DMS 273 treated with DMSO at 0.1 percent for 48 hours (cell line): Measurements from ENCODE around the gene ERLEC1.
"Not testable (repeated sequence)": the region's sequence is repeated elsewhere in the genome, so short reads cannot be mapped to it uniquely, and the experiment has no call there.

Experiments used
- DNase-seq: peaks from one replicate; lab custom pipeline; 2025; lab: John Stamatoyannopoulos, UW

The ERLEC1 gene, protein sequence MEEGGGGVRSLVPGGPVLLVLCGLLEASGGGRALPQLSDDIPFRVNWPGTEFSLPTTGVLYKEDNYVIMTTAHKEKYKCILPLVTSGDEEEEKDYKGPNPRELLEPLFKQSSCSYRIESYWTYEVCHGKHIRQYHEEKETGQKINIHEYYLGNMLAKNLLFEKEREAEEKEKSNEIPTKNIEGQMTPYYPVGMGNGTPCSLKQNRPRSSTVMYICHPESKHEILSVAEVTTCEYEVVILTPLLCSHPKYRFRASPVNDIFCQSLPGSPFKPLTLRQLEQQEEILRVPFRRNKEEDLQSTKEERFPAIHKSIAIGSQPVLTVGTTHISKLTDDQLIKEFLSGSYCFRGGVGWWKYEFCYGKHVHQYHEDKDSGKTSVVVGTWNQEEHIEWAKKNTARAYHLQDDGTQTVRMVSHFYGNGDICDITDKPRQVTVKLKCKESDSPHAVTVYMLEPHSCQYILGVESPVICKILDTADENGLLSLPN

DNA sequence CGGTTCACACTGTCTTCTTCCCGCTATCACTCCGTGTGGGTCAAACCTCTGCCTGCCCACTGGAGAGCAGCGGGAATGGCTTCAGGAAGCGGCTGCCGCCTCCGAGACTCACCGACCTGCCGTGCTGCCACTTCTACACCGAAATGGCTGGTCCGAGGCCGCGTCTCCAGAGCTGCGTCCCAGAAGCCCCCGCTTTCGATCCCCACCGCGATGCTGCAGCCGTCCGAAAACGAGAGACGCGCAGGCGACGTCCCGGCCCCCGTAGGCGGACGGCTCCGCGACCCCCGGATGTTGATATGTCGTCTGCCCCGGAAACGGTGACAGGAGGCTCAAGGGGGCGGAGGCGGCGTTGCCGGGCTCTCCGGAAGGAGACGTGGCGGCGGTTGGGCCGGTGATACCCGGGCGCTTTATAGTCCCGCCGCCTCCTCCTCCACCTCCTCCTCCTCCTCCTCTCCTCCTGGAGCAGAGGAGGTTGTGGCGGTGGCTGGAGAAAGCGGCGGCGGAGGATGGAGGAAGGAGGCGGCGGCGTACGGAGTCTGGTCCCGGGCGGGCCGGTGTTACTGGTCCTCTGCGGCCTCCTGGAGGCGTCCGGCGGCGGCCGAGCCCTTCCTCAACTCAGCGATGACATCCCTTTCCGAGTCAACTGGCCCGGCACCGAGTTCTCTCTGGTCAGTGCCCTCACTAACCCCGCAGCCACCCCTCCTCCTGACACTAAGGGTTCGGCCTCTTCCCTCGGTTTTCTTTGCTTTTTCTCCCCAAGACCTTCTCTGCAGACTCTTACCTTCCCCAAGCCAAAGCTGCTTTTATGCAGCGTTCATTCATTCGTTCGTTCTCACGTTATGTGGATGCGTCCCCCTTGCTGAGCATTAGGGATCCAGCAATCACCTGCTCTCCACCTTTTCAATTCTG is at the start of gene ERLEC1, which contains the start of gene ASB3:
TSS of gene ERLEC1 (plus strand) at position 340 of the 909 bp plus-strand sequence. CDS start at position 507, 167 bp downstream.
TSS of gene ASB3 (minus strand) at position 249 of the 909 bp plus-strand sequence. CDS start 21,381 bp downstream, outside the sequence.
- DNase-seq = peak; percentile 77

DNA sequence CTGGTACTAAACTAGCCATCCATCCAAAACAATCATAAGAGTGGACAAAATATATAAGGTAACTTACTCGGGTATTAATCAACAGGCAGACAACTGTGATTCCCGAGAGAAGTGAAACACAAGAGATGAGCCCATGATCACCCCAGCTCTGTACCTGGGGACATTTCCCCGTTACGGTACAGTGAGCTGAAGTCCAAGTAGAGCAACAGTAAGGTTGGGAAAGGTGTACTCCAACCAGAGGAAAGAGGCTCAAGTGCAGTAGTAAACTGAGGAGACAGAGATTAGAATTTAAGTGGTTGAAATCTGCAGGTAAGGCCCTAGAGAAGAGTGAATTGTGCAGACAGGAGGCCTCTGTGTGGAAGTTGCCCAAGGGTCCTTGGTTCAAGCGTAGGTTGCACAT is 49.8 kb upstream of the ERLEC1 start:
- DNase-seq = no peak

DNA sequence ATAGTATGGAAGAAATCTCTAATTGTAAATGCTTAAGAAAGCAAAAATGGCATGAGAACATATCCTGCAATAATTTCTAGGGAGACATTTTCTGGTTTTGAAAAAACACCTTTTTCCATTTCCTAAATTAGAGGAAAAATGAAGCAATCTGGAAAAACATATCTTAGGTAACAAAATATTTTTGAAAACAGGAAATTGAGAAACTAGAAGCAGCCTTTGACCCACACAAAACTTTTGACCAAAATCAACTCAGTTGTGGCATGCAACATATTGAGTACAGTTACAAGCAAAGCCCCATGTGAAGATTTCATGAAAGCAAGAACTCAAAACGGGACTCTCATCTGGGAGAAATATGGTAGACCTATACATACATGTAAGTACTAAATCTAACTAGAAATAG is 47.8 kb upstream of the ERLEC1 start:
- DNase-seq = no peak

DNA sequence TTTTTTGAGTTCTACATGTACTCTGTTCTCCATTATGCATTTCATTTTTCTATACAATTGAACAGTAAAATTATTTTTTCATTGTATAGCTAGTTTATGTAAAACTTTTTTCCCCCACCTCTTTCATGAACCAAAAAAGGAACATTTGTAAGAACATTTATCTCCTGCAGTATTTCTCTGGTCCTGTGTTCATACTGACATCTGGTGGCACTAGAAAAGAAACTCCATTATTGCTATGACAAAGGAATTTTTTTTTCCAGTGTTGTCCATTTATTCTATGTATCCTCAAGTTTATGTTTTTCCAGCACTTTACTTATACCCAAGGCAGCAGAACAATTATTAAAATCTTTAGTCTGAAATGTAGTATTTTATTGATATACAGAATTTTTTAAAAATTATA is 46.7 kb upstream of the ERLEC1 start:
- DNase-seq = peak; percentile 14

DNA sequence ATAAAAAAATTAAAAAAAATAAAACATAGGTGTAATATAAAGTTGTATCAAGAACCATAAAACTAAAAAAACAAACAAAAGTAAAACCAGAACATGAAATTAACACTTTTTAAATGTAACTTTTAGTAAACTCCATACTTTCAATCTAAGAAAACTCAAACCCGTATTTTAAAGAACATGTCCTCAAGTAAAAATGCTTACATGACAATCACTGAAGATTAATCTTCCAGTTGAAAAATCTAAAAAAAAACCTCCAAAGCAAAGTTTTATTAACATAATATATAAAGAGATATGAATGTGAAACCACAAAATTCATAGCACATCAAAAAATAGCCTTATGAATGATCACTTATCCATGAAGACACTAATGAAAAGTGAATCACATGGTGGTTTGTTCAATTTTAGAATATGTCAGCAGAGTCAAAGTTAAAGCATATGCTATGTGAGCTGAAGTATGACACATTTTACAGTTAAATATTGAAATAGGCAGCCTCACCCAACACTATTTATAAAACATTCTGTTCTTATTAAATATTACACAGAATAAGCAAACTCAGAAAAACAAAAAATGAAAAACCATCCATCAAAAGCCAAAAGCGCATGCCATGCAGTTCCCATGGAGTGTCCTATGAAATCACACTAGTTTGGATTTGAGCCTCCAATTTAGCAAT is 42.3 kb upstream of the ERLEC1 start:
- DNase-seq = no peak

DNA sequence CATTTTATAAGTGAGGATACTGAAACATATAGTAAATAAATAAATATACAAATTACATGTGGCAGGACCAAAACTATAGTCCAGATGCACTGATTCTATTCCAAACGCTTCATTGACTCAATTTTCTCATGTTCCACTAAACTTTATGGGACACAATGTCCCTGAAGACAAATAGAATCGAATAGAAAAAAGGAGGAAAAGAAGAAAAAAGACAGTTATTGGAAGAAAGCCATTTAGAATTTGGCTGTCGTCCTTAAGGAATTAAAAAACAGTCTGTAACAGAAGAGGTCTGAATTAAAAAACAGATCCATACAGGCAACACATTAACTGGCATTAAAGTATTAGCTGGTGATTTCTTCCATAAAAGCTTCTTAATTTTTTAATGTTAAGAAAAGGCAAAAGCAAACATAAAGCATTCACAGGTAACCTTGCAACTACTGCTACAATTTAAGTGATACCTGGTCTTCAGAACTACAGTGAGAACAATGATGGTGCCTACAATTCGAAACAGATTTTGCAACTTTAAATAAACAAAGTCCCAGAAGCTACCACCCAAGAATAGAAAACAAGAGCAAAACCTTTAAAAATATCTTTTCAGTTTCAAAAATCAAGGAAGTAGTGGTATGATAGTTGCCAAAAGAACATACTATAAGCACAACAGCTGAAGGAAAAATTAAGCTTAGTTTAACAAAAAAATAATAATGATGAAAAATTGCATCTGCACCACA is 36.6 kb upstream of the ERLEC1 start:
- DNase-seq = no peak

DNA sequence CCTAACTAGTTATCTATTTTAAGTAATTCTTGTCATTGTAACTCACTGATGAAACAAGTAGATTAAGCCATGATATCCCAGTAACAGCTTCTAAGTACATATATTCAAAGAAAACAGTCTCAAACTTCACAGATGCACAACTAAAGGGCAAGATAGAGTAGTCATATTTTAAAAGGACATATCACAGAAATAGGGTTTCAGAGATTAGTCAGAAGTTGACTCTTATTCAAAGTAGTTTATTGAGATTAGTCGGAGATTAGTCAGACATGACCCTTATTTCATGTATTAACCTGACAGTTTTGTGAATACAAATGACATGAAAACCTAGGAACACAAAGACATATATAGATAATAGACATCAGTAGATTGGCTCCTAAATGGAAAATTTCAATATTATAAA is 35.1 kb upstream of the ERLEC1 start:
- DNase-seq = no peak

DNA sequence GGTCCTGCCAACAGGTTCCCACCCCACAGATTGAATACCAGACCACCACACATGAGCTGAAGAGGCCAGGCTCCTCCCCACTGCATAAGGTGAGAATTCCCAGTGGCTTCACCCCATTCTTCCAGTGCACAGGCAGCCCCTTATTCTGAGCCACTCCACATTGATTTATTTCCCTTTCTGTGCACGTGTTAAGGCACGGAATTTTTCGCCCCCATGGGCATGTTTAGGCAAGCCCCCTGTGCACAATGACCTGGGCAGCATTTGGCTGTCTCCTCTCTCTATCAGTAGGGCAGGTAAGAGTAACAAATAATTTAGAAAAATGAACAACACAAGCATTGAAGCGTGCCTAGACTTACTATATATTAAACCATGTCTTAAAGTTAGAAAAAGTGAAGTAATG is 34.5 kb upstream of the ERLEC1 start:
- no peak for DNase-seq

DNA sequence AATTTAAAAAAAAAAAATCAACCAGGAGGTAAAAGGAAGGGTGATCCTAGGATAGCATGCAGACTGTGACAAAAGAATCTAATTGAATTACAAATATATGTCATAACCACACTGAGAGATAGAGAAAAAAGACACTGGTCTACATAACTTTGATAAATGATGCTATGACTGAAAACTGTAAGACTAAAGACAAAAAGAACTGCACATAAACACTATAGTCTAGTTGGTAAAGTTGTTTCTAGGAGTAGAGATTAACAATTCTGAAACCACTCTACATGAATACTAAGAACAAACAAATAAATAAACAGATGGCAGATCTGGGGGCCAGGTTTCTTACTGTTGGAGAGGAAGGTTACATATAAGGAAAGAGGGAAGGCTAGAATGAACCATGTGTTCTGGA is 33.8 kb upstream of the ERLEC1 start:
- no peak for DNase-seq

DNA sequence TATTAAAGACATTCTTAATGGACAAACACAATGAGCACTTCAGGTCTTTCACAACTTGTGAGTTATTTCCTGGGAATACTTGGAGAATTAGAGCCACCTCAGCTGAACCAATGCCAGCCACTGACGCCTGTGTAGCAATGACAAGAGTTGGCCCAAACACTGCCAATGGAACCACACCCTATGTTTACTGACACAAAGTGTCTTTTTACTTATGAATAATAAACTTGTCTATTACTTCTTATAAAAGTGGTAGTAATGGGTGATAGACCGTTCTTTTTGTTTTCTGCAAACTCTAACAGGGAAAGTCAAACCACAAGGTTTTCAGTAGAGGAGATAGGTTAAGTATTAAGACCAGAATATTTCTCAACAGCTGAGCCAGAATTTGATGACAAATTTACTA is 31.7 kb upstream of the ERLEC1 start:
- DNase-seq = no peak

DNA sequence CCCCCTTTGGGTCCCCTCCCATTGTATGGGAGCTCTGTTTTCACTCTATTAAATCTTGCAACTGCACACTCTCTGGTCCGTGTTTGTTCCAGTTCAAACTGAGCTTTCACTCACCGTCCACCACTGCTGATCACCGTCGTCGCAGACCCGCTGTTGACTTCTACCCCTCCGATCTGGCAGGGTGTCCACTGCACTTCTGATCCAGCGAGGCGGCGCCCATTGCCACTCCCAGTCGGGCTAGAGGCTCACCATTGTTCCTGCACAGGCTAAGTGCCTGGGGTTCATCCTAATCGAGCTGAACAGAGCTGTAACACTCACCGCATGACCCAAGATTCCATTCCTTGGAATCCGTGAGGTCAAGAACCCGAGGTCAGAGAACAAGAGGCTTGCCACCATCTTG is 30.2 kb upstream of the ERLEC1 start:
- DNase-seq = no peak

DNA sequence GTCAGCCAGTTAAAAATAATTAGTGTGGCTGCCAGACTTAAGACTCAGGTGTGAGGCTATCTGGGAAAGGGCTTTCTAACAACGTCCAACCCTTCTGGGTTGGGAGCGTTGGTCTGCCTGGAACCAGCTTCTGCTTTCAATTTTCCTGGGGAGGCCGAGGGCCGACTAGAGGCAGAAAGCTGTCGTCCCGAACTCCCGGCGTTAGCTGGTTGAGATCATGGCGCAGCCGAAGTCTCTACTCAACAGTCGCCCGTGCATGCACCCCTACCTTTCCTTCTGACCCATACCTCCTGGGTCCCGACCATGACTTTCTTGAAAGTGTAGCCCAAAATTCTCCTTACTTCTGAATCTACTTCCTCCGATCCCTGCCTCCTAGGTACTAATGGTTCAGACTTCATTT is 29.6 kb upstream of the ERLEC1 start:
- DNase-seq = not testable (repeated sequence)

DNA sequence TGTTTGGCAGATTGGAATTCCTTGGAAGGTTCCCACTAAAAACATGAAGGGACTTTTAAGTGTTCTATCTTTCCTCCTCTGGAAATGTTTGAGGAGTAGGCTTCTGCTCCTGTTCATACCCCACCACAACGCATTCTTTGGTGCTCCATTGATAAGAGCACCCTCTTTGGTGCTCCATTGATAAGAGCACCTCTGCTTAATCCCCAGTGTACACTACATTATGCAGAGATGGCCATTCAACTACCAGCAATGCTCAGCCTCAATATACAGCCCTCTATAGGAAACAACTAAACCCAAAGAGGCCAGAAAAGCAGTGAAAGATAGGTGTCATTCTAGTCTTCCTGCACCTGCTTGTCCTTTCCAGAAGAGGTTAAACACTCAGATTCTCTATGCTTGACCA is 21.1 kb upstream of the ERLEC1 start:
- DNase-seq = no peak

DNA sequence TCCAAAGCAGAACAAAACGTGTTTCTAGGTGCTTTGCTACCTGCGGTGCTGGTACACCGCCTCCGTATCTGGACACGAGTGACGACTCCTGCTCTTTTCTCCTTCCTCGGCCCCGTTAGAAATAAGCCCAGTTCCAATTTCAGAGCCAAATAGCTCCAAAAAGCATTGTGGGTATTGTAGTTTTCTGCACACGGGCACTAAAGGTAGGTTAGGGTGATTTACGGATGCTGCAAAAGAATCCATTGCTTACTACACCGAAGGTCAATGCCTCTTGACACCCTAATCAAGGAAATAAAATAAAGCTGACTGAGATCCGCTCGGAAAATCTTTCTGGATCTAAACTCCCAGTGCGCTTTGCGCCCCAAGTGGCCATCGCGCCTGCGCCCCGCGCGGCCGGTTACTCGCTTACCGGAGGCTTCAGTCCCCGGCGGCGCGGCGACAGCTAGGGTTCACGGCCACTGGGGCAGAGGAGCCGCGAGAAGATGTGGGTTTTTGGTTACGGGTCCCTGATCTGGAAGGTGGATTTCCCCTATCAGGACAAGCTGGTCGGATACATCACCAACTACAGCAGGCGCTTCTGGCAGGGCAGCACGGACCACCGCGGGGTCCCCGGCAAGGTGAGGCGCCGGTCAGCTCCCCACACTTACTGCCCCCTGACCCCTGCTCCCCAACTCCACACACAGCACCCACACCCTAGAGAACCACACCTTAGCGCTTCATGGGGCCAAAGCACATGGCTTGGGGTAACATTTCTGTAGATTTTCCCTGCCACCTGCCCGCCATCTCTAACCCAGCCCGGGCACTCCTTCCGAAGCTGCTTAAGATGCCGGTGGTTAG is 19.2 kb upstream of the ERLEC1 start, which contains the start of gene CHAC2:
TSS of gene CHAC2 (plus strand) at position 400 of the 837 bp plus-strand sequence. CDS start at position 483, 83 bp downstream.
- peak; percentile 89 for DNase-seq

DNA sequence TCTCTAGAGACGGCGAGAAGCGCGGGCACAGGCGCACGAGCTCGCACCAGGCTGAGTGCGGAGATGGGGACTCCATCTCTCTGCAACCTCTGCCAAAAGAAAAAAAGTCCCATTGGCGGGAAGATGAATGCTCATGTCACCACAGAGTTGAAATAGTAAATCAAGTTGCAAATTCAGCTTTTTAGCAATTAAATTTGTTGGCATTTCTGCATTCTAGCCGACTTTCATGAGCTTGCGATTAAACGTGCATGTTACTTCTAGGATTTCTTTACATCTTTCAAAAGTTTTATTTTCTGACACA is 18.7 kb upstream of the ERLEC1 start:
- no peak for DNase-seq

DNA sequence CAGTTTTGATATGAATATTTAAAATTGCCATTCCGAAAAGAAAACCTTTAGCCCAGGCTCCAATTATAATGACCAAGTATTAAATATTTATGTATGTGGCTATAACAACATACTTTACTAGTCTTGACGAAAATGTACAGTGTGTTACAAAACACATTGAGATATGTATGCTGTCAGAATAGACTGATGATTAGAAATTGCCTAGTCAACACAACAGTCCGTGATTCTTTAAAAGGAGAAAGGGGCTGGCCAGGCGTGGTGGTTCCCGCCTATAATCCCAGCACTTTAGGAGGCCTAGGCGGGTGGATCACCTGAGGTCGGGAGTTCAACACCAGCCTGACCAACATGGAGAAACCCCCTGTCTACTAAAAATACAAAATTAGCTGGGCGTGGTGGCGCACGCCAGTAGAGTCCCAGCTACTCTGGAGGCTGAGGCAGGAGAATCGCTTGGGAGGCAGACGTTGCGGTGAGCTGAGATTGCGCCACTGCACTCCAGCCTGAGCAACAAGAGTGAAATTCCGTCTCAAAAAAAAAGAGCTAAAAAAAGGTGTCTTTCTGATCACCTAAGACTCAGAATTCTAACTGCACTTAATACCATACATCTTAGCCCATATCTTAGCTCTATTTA is 17.4 kb upstream of the ERLEC1 start:
- DNase-seq = no peak

DNA sequence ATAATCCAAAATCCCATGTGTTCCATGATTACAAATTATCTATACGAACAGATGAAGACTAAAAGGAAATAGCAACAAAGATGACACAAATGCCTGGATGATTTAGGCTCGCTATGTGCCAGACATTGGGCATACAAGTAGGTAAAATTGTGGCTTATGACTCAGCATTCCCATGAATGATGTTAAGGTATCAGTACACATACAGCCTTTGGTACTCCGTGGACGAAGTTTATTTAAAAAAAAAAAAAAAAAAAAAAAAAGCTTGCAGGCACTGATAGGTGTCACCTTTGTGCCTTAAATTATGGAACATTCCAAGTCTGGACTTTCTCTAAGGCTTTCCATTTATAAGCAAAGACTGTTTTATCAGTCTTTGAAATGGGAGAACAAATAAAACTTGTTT is 16.6 kb upstream of the ERLEC1 start:
- DNase-seq = no peak

DNA sequence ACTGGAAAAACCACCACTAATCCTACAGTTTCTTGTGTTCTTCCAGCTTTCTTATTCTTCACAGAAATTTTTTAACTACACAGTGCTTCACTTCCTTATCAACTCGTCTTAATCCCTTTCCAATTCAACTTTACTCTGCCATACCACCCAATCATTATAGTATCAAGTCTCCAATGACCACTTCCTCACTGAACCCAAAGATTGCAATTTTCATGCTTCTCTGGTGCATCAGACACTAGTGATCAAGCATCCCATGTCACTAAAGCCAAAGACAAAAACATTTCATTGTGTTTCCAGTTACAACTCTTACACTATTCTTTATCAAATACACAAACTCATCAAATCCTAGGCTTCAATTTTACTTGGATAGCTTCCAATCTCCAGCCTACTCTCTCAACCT is 9.7 kb upstream of the ERLEC1 start:
- no peak for DNase-seq

DNA sequence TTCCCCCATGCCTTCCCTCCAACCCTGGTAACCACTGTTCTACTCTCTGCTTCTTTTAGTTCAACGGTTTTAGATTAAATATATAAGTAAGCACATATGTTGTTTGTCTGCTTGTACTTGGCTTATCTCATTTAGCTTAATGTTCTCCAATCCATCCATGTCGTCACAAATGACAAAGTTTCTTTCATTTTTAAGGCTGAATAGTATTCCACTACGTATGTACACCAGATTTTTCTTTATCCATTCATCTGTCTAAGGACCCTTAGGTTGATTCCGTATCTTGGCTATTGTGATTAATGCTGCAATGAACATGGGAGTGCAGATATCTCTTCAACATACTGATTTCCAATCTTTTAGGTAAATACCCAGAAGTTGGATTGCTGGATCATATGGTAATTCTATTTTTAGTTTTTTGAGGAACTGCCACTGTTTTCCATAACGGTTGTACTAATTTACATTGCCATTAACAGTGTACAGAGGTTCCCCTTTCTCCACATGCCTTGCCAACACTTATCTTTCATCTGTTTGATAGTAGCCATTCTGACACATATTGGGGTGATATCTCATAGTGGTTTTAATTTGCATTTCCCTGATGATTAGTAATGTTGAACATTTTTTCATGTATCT is 8.2 kb upstream of the ERLEC1 start:
- no peak for DNase-seq

DNA sequence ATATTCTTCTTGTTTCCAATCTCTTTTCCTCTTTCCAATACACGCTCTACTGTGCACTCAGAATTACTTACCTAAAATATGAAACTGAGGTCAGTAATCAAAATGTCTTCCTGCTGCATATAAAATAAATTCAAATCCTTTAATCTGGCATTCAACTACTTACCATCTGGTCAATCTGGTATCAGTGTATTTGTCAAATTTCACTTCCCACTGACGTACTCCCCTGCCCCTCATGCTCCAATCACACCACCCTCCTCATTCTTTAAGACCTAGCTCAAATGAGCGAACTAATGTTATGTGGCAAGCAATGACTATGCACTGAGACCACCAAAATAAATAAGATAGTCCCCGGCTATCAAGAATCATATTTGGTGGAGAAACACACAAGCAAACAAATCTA is 6.8 kb upstream of the ERLEC1 start:
- DNase-seq = no peak
